Nephron progenitor cell (in vitro differentiated cells): ENCODE measurements around the gene NDUFS2.
A peak's percentile ranks its signal among the peaks of the same experiment; 100 is the strongest.
"Not testable (repeated sequence)": the region's sequence is repeated elsewhere in the genome, so short reads cannot be mapped to it uniquely, and the experiment has no call there.

ENCODE experiments used
- DNase-seq: peaks from one replicate; pipeline ENCODE4 v3.0.0; 2021
- H3K27ac Mint-ChIP-seq: 2 replicates; pipeline ENCODE4 v1.8.0; 2021; ENCODE audit warnings: mild to moderate bottlenecking, moderate library complexity, mixed read lengths
- H3K27me3 Mint-ChIP-seq: 2 replicates; pipeline ENCODE4 v1.8.0; 2021; ENCODE audit warnings: mild to moderate bottlenecking, low read depth, mixed read lengths; ENCODE audit not compliant: poor library complexity
- H3K36me3 Mint-ChIP-seq: 2 replicates; pipeline ENCODE4 v1.8.0; 2021; ENCODE audit warnings: low read depth, mixed read lengths
- H3K4me1 Mint-ChIP-seq: 2 replicates; pipeline ENCODE4 v1.8.0; 2021; ENCODE audit warnings: mixed read lengths
- H3K4me3 Mint-ChIP-seq: 2 replicates; pipeline ENCODE4 v1.8.0; 2021; ENCODE audit warnings: mild to moderate bottlenecking, moderate library complexity, mixed read lengths
- H3K9me3 Mint-ChIP-seq: 2 replicates; pipeline ENCODE4 v1.8.0; 2021; ENCODE audit warnings: mild to moderate bottlenecking, moderate library complexity, mixed read lengths
- CTCF ChIP-seq: fragments of 200-600 bp; sonication (generic); IDR thresholded peaks from 2 replicates; pipeline ENCODE4 v1.5.0; 2021; ENCODE audit warnings: antibody characterized with exemption

Gene NDUFS2

GRCh38 chr1:161235957-161236775 is 34.0 kb downstream of the NDUFS2 start:
- Mint-ChIP-seq H3K27me3 (peaks cover 37% of the 10 kb centered on the region), H3K9me3 (no peaks in the 10 kb centered on the region), H3K4me3 (no peak overlapping the region), H3K4me1 (peaks cover 7% of the 10 kb centered on the region), H3K36me3 (no peaks in the 10 kb centered on the region), H3K27ac (no peak overlapping the region)
- DNase-seq, result no peak
- TF ChIP-seq CTCF, result no peak

- Mint-ChIP-seq H3K36me3 (no peaks in the 10 kb centered on the region), H3K9me3 (no peaks in the 10 kb centered on the region), H3K27me3 (peaks cover 34% of the 10 kb centered on the region), H3K4me3 (no peak within 1 kb of the TSS), H3K27ac (peak within 1 kb of the TSS; percentile 87), H3K4me1 (peaks cover 13% of the 10 kb centered on the region)
- DNase-seq, result no peak
- TF ChIP-seq CTCF, result no peak
These were observed 35.9 kb downstream of the NDUFS2 start, which contains the start of gene NR1I3 for GRCh38 chr1:161238039-161238473. TSS of gene NR1I3 (minus strand) at chr1:161238203. CDS start at chr1:161236565, 1,638 bp downstream.

GRCh38 chr1:161241682-161242081 is 39.5 kb downstream of the NDUFS2 start:
- Mint-ChIP-seq H3K4me3 (no peak overlapping the region), H3K36me3 (no peaks in the 10 kb centered on the region), H3K9me3 (no peaks in the 10 kb centered on the region), H3K4me1 (peaks cover 13% of the 10 kb centered on the region), H3K27ac (no peak overlapping the region), H3K27me3 (peaks cover 34% of the 10 kb centered on the region)
- no peak for TF ChIP-seq CTCF
- DNase-seq, result no peak

GRCh38 chr1:161242313-161242712 is 40.1 kb downstream of the NDUFS2 start:
- Mint-ChIP-seq H3K9me3 (no peaks in the 10 kb centered on the region), H3K27ac (no peak overlapping the region), H3K4me1 (peaks cover 13% of the 10 kb centered on the region), H3K27me3 (peaks cover 36% of the 10 kb centered on the region), H3K36me3 (no peaks in the 10 kb centered on the region), H3K4me3 (no peak overlapping the region)
- TF ChIP-seq CTCF, result no peak
- DNase-seq, result no peak

GRCh38 chr1:161244888-161245287 is 42.7 kb downstream of the NDUFS2 start:
- Mint-ChIP-seq H3K36me3 (no peaks in the 10 kb centered on the region), H3K27me3 (peaks cover 28% of the 10 kb centered on the region), H3K4me3 (no peak overlapping the region), H3K27ac (no peak overlapping the region), H3K4me1 (peaks cover 6% of the 10 kb centered on the region), H3K9me3 (peaks cover 3% of the 10 kb centered on the region)
- TF ChIP-seq CTCF, result no peak
- no peak for DNase-seq

- not testable (repeated sequence) for H3K36me3 Mint-ChIP-seq, H3K4me1 Mint-ChIP-seq, H3K27ac Mint-ChIP-seq, DNase-seq, H3K9me3 Mint-ChIP-seq, H3K4me3 Mint-ChIP-seq
- peaks cover 30% of the 10 kb centered on the region for H3K27me3 Mint-ChIP-seq
These were observed 47.9 kb downstream of the NDUFS2 start for GRCh38 chr1:161250100-161250499.
